WERI-Rb-1 (cell line): Measurements from ENCODE around the gene CEACAM16.

Source experiments
- DNase-seq: peaks from one replicate; pipeline ENCODE4 v3.0.0-alpha.2; 2020
- H3K27ac ChIP-seq: fragments of 250-450 bp; sonication (Bioruptor Pico); 2 replicates; pipeline ENCODE4 v1.5.1; 2020; ENCODE audit warnings: mild to moderate bottlenecking, moderate library complexity
- H3K27me3 ChIP-seq: fragments of 250-450 bp; sonication (Bioruptor Pico); 2 replicates; pipeline ENCODE4 v1.5.1; 2021; ENCODE audit warnings: mild to moderate bottlenecking, low read depth, moderate library complexity; ENCODE audit not compliant: insufficient read depth, severe bottlenecking
- H3K36me3 ChIP-seq: fragments of 250-450 bp; sonication (Bioruptor Pico); 2 replicates; pipeline ENCODE4 v1.5.1; 2020; ENCODE audit warnings: mild to moderate bottlenecking, moderate library complexity
- H3K4me3 ChIP-seq: 2 replicates; pipeline ENCODE4 v1.5.1; 2011; ENCODE audit warnings: low read depth, mild to moderate bottlenecking, control low read depth, low read length
- H3K9me3 ChIP-seq: fragments of 250-450 bp; sonication (Bioruptor Pico); 2 replicates; pipeline ENCODE4 v1.5.1; 2021; ENCODE audit warnings: mild to moderate bottlenecking, moderate library complexity; ENCODE audit not compliant: severe bottlenecking
- TF ChIP-seq, protein P1 (sequence below): IDR thresholded peaks from 2 replicates; pipeline ENCODE4 v1.5.1; 2011; ENCODE audit warnings: low read depth, mild to moderate bottlenecking, control low read depth, inconsistent platforms, low read length

CEACAM16 gene

DNA sequence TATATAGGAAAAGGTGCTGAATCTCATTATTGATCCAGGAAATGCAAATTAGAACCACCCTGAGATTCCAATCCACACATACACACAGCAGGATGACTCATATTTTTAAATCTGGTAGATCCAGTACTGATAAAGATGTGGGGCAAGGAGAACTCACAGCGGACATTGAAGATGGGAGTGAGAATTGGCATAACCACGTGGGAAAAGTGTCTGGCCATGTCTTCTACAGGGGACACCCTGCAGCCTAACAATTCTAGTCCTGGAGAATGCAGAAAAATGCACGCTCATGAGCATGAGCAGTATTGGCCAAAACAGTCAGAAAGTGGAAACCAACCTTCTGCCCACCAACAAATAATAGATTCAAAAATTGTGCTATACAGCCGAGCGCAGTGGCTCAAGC, 36.1 kb downstream of the CEACAM16 start:
- H3K36me3 ChIP-seq = no peaks in the 10 kb centered on the region
- no peaks in the 10 kb centered on the region for H3K27me3 ChIP-seq
- H3K9me3 ChIP-seq = no peaks in the 10 kb centered on the region
- no peak overlapping the region for H3K27ac ChIP-seq
- TF ChIP-seq, protein P1, sequence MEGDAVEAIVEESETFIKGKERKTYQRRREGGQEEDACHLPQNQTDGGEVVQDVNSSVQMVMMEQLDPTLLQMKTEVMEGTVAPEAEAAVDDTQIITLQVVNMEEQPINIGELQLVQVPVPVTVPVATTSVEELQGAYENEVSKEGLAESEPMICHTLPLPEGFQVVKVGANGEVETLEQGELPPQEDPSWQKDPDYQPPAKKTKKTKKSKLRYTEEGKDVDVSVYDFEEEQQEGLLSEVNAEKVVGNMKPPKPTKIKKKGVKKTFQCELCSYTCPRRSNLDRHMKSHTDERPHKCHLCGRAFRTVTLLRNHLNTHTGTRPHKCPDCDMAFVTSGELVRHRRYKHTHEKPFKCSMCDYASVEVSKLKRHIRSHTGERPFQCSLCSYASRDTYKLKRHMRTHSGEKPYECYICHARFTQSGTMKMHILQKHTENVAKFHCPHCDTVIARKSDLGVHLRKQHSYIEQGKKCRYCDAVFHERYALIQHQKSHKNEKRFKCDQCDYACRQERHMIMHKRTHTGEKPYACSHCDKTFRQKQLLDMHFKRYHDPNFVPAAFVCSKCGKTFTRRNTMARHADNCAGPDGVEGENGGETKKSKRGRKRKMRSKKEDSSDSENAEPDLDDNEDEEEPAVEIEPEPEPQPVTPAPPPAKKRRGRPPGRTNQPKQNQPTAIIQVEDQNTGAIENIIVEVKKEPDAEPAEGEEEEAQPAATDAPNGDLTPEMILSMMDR = no peak
- no peak overlapping the region for H3K4me3 ChIP-seq
- DNase-seq = no peak

DNA sequence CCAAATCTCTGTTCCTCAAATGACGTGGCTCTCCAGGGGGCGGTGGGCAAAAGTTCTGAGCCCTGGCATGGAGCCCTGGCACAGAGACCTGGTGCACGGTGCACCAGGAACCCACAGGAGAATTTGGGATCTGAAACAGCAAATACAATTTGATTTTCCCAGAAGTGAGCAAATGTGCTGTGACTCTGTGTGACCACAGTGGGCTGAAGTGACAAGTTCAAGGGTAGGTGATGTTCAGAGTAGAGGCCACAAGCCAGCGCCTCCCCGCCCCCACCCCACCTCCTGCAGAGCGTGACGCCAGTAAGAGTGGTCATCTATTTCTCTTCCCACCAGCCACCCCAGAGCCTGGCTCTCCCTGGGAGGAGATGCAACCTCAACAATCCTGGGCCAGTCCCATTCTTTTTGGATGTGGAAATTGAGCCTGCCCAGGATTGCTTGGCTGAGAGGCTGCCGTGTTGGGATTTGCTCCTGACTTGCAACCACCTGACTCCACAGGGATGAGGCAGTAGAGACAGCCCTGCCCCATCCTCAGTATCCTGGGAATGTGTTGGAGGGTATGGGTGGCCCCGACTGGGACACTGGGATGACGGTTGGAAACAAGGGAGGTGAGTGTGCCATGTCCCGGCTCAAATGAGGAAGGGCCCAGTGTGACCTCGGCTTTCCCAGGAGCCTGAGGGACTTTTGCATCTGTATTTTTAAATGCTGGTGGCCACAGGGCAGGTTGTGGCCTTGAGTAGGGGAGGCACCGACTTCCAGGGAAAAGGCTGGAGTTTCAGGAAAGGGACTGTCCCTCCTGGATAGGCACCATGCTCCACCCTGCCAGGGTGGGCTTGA, 38.5 kb downstream of the CEACAM16 start:
- no peak overlapping the region for H3K4me3 ChIP-seq
- H3K27ac ChIP-seq = no peak overlapping the region
- no peaks in the 10 kb centered on the region for H3K9me3 ChIP-seq
- H3K27me3 ChIP-seq = no peaks in the 10 kb centered on the region
- no peaks in the 10 kb centered on the region for H3K36me3 ChIP-seq
- no peak for DNase-seq
- TF ChIP-seq, protein P1 = no peak

DNA sequence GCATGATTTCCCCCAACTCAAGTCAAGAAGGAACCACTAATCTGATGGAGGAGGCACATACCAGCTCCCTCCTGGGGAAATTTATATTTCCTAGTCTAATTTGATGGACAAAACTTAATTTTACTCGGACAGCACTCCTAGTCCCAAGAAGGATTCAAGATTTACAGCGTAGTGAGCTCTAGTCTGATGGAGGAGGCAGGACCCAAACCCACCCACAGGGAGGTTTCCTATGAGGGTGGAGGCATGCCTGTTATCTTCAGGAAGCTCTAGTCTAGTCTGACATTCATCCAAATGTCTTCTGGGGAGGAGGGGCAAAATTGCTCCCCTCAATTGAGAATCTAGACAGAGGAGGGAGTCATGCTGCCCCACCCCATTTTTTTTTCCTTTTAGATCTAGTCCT, 39.2 kb downstream of the CEACAM16 start:
- Histone ChIP-seq H3K4me3 (no peak overlapping the region), H3K27me3 (no peaks in the 10 kb centered on the region), H3K27ac (no peak overlapping the region), H3K9me3 (no peaks in the 10 kb centered on the region), H3K36me3 (no peaks in the 10 kb centered on the region)
- no peak for DNase-seq
- TF ChIP-seq, protein P1 = no peak

DNA sequence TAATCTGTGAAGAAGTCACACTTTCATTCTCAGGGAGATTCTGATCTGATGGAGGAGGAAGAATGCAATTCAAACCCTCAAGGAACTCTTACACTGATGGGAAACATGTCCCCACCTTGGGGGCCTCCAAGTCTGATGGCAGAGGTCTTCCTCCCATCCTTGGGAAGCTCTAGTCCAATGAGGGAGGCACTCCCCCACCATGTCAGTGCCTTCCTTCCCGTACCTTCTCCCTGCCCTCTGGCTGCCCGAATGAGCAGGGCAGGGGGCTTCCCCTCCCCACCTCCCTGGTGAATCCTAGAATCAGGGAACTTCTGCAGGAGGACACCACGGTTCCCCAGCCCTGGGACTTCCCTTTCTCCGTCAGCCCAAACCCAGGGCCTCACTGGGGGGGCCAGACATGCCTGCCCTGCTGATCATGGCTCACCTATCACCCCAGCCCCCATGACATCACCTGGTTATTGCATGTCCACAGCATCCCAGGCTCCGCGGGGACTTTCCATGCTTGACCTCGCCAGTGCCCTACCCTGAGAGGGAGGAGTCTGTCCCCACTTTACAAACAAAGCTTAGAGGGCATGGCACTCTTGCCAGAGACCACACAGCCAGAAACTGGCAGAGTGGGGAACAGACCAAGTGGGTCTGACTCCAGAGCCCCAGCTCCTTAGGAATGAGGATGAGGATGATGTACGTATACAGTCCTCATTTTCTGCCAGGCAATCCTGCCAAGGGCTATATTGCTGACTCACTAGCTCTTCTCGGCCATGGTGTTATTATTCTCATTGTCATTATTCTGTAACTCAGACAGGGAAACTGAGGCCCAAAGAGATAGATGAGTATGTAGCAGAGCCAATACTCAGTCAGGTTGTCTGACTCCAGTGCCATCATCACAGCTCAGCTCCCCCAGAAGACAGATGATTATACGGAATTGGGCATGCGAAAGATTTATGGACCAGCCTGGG, 39.9 kb downstream of the CEACAM16 start:
- TF ChIP-seq, protein P1 = no peak
- Histone ChIP-seq H3K27me3 (no peaks in the 10 kb centered on the region), H3K4me3 (no peak overlapping the region), H3K27ac (no peak overlapping the region), H3K36me3 (no peaks in the 10 kb centered on the region), H3K9me3 (no peaks in the 10 kb centered on the region)
- DNase-seq = no peak

DNA sequence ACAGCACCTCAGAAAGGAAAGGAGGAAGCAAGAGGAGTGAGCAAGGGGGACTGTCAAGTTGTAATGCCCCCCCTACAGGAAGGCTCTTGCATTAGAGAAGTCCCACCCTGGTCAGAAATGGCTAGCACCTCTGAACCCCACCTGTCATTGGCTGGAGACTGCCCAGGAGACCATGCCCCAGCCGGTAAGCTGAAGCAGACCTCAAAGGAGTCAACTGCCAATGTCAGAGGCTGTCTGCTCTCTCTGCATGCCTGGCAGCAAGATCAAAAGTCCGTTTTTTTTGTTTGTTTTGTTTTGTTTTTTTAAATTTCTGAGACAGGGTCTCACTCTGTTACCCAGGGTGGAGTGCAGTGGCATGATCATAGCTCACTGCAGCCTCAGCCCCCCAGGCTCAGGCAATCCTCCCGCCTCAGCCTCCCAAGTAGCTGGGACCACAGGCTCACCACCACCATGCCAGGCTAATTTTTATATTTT, 41.4 kb downstream of the CEACAM16 start:
- no peaks in the 10 kb centered on the region for H3K27me3 ChIP-seq
- DNase-seq = no peak
- TF ChIP-seq, protein P1 = no peak
- H3K4me3 ChIP-seq = no peak overlapping the region
- no peak overlapping the region for H3K27ac ChIP-seq
- H3K36me3 ChIP-seq = no peaks in the 10 kb centered on the region
- no peaks in the 10 kb centered on the region for H3K9me3 ChIP-seq
